Neural progenitor cell (in vitro differentiated cells): ENCODE data around the gene RPS10. TPM values are rescaled to one million over a fixed set of nuclear protein-coding genes. Genes with fewer than 3 reads are reported as not detected.
A peak's percentile ranks its signal among the peaks of the same experiment; 100 is the strongest.
"Not testable (repeated sequence)": the region's sequence is repeated elsewhere in the genome, so short reads cannot be mapped to it uniquely, and the experiment has no call there.

ENCODE experiments used
- DNase-seq: peaks from one replicate; pipeline ENCODE4 v3.0.0-alpha.2; 2016; ENCODE audit warnings: low spot score
- H2AFZ ChIP-seq: fragments of 200-600 bp; sonication (generic); replicated peaks from 2 replicates; pipeline ENCODE4 v1.6.1; 2016; ENCODE audit warnings: antibody characterized with exemption
- H3F3A ChIP-seq: fragments of 200-600 bp; sonication (generic); 2 replicates; pipeline ENCODE4 v1.6.1; 2016; ENCODE audit warnings: antibody characterized with exemption, low read depth
- H3K27ac ChIP-seq: fragments of 200-600 bp; sonication (generic); 2 replicates; pipeline ENCODE4 v1.5.1; 2016; ENCODE audit warnings: mild to moderate bottlenecking
- H3K27me3 ChIP-seq: fragments of 200-600 bp; sonication (generic); 2 replicates; pipeline ENCODE4 v1.6.1; 2016; ENCODE audit warnings: mild to moderate bottlenecking, moderate library complexity
- H3K36me3 ChIP-seq: fragments of 200-600 bp; sonication (generic); 2 replicates; pipeline ENCODE4 v1.5.1; 2016
- H3K4me1 ChIP-seq: fragments of 200-600 bp; sonication (generic); 2 replicates; pipeline ENCODE4 v1.6.1; 2016; ENCODE audit warnings: mixed run types
- H3K4me2 ChIP-seq: fragments of 200-600 bp; sonication (generic); 2 replicates; pipeline ENCODE4 v1.6.1; 2016
- H3K4me3 ChIP-seq: fragments of 200-600 bp; sonication (generic); 2 replicates; pipeline ENCODE4 v1.5.1; 2016
- H3K79me2 ChIP-seq: fragments of 200-600 bp; sonication (generic); 2 replicates; pipeline ENCODE4 v1.6.1; 2016; ENCODE audit warnings: low read depth
- H3K9ac ChIP-seq: fragments of 200-600 bp; sonication (generic); 2 replicates; pipeline ENCODE4 v1.6.1; 2016
- H3K9me3 ChIP-seq: fragments of 200-600 bp; sonication (generic); 2 replicates; pipeline ENCODE4 v1.5.1; 2016; ENCODE audit warnings: low read depth
- H4K20me1 ChIP-seq: fragments of 200-600 bp; sonication (generic); 2 replicates; pipeline ENCODE4 v1.6.1; 2016; ENCODE audit warnings: low read depth
- H3K27ac Mint-ChIP-seq: 3 replicates; pipeline ENCODE4 v1.8.0; 2021; ENCODE audit warnings: mixed read lengths
- H3K27me3 Mint-ChIP-seq: 2 replicates; pipeline ENCODE4 v1.8.0; 2022; ENCODE audit warnings: low read depth, mild to moderate bottlenecking, inconsistent platforms, moderate library complexity, mixed read lengths; ENCODE audit not compliant: insufficient read depth
- H3K36me3 Mint-ChIP-seq: 3 replicates; pipeline ENCODE4 v1.8.0; 2021; ENCODE audit warnings: mixed read lengths
- H3K4me1 Mint-ChIP-seq: 3 replicates; pipeline ENCODE4 v1.8.0; 2021; ENCODE audit warnings: mixed read lengths
- H3K4me3 Mint-ChIP-seq: 3 replicates; pipeline ENCODE4 v1.8.0; 2021; ENCODE audit warnings: mild to moderate bottlenecking, moderate library complexity, mixed read lengths
- H3K9me3 Mint-ChIP-seq: 3 replicates; pipeline ENCODE4 v1.8.0; 2020; ENCODE audit warnings: mixed read lengths
- EZH2 ChIP-seq: fragments of 200-600 bp; sonication (generic); IDR thresholded peaks from 2 replicates; pipeline ENCODE4 v1.6.1; 2017; ENCODE audit warnings: antibody characterized with exemption, mild to moderate bottlenecking, moderate library complexity
- EZH2phosphoT487 ChIP-seq: fragments of 200-600 bp; sonication (generic); IDR thresholded peaks from 2 replicates; pipeline ENCODE4 v1.6.1; 2017; ENCODE audit warnings: antibody characterized with exemption
- total RNA-seq: library from RNA; depleted of rRNA; stranded (reverse); fragments of >200 nt; gene quantifications from 2 replicates; pipeline ENCODE4 v1.2.3, GENCODE V29; 2015; ENCODE audit warnings: low replicate concordance
- TF ChIP-seq, protein P1 (sequence below): fragments of 200-600 bp; sonication (generic); IDR thresholded peaks from 2 replicates; pipeline ENCODE4 v1.5.1; 2017; ENCODE audit warnings: antibody characterized with exemption, mild to moderate bottlenecking

The RPS10 gene
- total RNA-seq, 1 donor from 2014 or later = 4,003 TPM

DNA sequence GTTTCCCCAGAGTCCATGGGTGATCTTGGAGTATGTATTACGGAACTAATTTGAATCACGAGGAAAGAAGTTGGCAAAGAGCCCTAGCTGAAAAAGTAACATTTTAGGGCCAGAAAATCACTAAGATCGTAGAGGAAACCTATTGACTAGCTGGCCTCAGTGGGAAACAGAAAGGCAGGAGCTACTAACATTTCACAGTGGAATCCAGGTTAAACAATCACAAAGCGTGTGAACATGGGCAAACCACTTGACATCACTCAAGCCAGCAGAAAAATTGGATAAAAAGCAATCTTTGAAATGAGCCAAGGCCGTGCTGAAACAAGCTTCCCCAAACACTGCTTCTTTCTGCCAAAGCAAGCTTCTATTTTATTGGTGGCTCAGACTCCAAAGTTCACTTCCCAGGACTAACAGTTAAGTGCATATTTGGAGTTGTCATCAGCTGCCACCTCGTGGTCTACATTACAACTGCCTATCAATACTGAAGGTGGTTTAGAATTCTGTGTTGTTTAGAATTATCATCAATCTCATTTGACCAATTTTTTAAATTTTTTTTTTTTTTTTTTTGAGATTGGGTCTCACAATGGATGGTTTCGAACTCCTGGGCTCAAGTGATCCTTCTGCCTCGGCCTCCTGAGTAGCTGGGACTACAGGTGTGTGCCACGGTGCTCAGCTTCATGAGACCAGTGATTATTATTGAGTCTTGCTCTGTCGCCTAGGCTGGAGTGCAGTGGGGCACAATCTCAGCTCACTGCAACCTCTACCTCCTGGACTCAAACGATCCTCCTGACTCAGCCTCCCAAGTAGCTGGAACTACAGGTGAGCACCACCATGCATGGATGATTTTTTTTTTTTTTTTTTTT lies 10.6 kb downstream of the RPS10 start:
- Histone ChIP-seq H3F3A (peaks cover 62% of the 10 kb centered on the region), H3K4me1 (no peaks in the 10 kb centered on the region), H4K20me1 (peaks cover 45% of the 10 kb centered on the region), H2AFZ (no peak overlapping the region), H3K36me3 (peaks cover 7% of the 10 kb centered on the region), H3K9me3 (no peaks in the 10 kb centered on the region), H3K4me2 (no peak overlapping the region), H3K79me2 (peaks cover 12% of the 10 kb centered on the region), H3K27me3 (no peaks in the 10 kb centered on the region), H3K27ac (no peak overlapping the region), H3K4me3 (no peak overlapping the region), H3K9ac (no peak overlapping the region)
- Mint-ChIP-seq H3K9me3 (no peaks in the 10 kb centered on the region), H3K36me3 (peaks cover 44% of the 10 kb centered on the region), H3K27me3 (peaks cover 2% of the 10 kb centered on the region), H3K4me3 (no peak overlapping the region), H3K4me1 (no peaks in the 10 kb centered on the region), H3K27ac (no peak overlapping the region)
- DNase-seq = no peak
- TF ChIP-seq EZH2 (no peak), EZH2phosphoT487 (no peak)
- TF ChIP-seq, protein P1, sequence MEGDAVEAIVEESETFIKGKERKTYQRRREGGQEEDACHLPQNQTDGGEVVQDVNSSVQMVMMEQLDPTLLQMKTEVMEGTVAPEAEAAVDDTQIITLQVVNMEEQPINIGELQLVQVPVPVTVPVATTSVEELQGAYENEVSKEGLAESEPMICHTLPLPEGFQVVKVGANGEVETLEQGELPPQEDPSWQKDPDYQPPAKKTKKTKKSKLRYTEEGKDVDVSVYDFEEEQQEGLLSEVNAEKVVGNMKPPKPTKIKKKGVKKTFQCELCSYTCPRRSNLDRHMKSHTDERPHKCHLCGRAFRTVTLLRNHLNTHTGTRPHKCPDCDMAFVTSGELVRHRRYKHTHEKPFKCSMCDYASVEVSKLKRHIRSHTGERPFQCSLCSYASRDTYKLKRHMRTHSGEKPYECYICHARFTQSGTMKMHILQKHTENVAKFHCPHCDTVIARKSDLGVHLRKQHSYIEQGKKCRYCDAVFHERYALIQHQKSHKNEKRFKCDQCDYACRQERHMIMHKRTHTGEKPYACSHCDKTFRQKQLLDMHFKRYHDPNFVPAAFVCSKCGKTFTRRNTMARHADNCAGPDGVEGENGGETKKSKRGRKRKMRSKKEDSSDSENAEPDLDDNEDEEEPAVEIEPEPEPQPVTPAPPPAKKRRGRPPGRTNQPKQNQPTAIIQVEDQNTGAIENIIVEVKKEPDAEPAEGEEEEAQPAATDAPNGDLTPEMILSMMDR = peak; percentile 36

DNA sequence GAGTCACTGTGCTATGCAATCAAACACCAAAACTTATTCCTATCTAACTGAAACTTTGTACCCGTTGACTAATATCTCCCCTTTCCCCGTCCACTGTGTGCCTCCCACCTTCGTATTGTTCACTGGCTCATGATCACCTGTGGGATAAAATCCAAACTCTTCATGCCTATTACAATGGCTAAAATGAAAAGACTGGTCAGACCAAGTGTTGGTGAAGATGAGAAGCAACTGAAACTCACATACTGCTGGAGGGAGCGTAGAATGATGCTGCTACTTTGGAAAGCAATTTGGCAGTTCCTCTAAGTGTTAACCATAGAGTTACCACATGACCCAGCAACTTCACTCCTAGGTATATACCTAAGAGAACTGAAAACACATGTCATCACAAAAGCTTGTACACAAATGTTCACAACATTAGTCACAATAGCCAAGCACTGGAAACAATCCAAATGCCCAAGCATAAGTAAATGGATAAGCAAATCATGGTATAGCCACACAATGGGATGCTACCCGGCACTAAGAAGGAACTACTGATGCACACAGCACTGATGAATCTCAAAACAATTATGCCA lies 13.1 kb downstream of the RPS10 start:
- Histone ChIP-seq H3K79me2 (no peaks in the 10 kb centered on the region), H3K4me3 (no peak overlapping the region), H3K9me3 (no peaks in the 10 kb centered on the region), H3F3A (peaks cover 37% of the 10 kb centered on the region), H3K27ac (no peak overlapping the region), H4K20me1 (peaks cover 20% of the 10 kb centered on the region), H2AFZ (no peak overlapping the region), H3K9ac (no peak overlapping the region), H3K4me2 (no peak overlapping the region), H3K27me3 (no peaks in the 10 kb centered on the region), H3K4me1 (no peaks in the 10 kb centered on the region), H3K36me3 (peaks cover 3% of the 10 kb centered on the region)
- H3K36me3 Mint-ChIP-seq = peaks cover 34% of the 10 kb centered on the region
- TF ChIP-seq, protein P1 = no peak
- no peak for TF ChIP-seq EZH2phosphoT487
- TF ChIP-seq EZH2 = no peak
- no peak overlapping the region for H3K27ac Mint-ChIP-seq
- no peak overlapping the region for H3K4me3 Mint-ChIP-seq
- H3K4me1 Mint-ChIP-seq = no peaks in the 10 kb centered on the region
- H3K9me3 Mint-ChIP-seq = no peaks in the 10 kb centered on the region
- no peak for DNase-seq
- H3K27me3 Mint-ChIP-seq = peaks cover 2% of the 10 kb centered on the region

- no peak overlapping the region for H3K27ac ChIP-seq
- no peaks in the 10 kb centered on the region for H3K36me3 ChIP-seq
- TF ChIP-seq, protein P1 = no peak
- no peak for TF ChIP-seq EZH2phosphoT487
- no peak overlapping the region for H2AFZ ChIP-seq
- no peak overlapping the region for H3K9ac ChIP-seq
- H3K9me3 ChIP-seq = no peaks in the 10 kb centered on the region
- H3K4me1 ChIP-seq = no peaks in the 10 kb centered on the region
- H4K20me1 ChIP-seq = peaks cover 13% of the 10 kb centered on the region
- DNase-seq = no peak
- peaks cover 30% of the 10 kb centered on the region for H3F3A ChIP-seq
- H3K9me3 Mint-ChIP-seq = no peaks in the 10 kb centered on the region
- peaks cover 27% of the 10 kb centered on the region for H3K36me3 Mint-ChIP-seq
- H3K27ac Mint-ChIP-seq = no peak overlapping the region
- H3K4me3 Mint-ChIP-seq = no peak overlapping the region
- no peaks in the 10 kb centered on the region for H3K27me3 ChIP-seq
- H3K27me3 Mint-ChIP-seq = no peaks in the 10 kb centered on the region
- H3K4me2 ChIP-seq = no peak overlapping the region
- no peaks in the 10 kb centered on the region for H3K4me1 Mint-ChIP-seq
- H3K4me3 ChIP-seq = no peak overlapping the region
- H3K79me2 ChIP-seq = no peaks in the 10 kb centered on the region
These were observed 13.9 kb downstream of the RPS10 start for GRCh38 chr6:34412016-34412415.

DNA sequence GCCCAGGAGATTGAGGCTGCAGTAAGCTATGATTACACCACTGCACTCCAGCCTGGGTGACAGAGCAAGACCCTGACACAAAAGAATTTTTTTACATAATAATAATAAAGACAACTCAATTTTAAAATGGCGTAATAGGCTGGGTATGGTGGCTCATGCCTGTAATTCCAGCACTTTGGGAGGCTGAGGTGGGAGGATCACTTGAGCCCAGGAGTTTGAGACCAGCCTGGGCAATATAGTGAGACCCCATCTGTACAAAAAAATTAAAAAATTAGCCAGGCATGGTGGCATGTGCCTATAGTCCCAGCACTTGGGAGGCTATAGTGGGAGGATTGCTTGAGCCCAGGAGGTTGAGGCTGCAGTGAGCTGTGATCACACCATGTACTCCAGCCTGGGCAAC lies 18.0 kb downstream of the RPS10 start:
- not testable (repeated sequence) for H3K27ac ChIP-seq, H3K79me2 ChIP-seq, H3K4me1 ChIP-seq, H3K9me3 ChIP-seq, H2AFZ ChIP-seq, H3K36me3 ChIP-seq, H3K27ac Mint-ChIP-seq, H3K9ac ChIP-seq, H3K9me3 Mint-ChIP-seq, H3K4me2 ChIP-seq, H3K4me3 Mint-ChIP-seq, H3K4me1 Mint-ChIP-seq, H3F3A ChIP-seq, H3K4me3 ChIP-seq, DNase-seq, H3K27me3 Mint-ChIP-seq, H4K20me1 ChIP-seq, H3K27me3 ChIP-seq
- H3K36me3 Mint-ChIP-seq = peaks cover 11% of the 10 kb centered on the region
